HG03175 (cell line): ENCODE results near the gene ITGB8.
"Not testable (repeated sequence)": the region's sequence is repeated elsewhere in the genome, so short reads cannot be mapped to it uniquely, and the experiment has no call there.

ENCODE experiments used
- ATAC-seq: cut with Tn5 transposase; IDR thresholded peaks from one replicate; pipeline ENCODE4 v1.9.1; 2021; ENCODE audit warnings: mild to moderate bottlenecking, moderate library complexity; ENCODE audit not compliant: unreplicated experiment

The ITGB8 gene

GRCh38 chr7:20330239-20330927, at the start of gene ITGB8:
ITGB8 (plus strand) TSS chr7:20330900; CDS start chr7:20331807, 907 bp downstream.
- peak; percentile 61 for ATAC-seq

- ATAC-seq = no peak
These were observed 47.7 kb upstream of the ITGB8 start for GRCh38 chr7:20282959-20283358.

GRCh38 chr7:20283385-20283784, 47.3 kb upstream of the ITGB8 start:
- ATAC-seq = no peak

GRCh38 chr7:20284003-20284770, 46.5 kb upstream of the ITGB8 start:
- no peak for ATAC-seq

DNA sequence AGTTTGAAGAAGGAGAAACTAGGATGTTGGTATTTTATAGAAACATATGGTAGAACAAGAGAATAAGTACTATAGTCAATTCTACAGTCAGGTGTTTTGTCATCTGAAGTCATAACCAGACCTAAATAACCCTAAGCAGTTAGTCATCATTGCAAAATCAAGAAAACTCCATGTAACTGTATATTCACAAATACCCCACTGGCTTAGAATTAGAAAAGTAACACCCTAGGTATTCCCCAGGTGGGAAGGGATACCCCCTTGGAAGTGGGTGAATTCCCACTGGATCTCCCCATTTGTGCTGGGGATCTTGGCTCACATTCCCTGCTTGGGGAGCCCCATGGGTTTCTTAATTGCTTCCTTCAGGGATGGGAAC, 45.9 kb upstream of the ITGB8 start:
- ATAC-seq = no peak

DNA sequence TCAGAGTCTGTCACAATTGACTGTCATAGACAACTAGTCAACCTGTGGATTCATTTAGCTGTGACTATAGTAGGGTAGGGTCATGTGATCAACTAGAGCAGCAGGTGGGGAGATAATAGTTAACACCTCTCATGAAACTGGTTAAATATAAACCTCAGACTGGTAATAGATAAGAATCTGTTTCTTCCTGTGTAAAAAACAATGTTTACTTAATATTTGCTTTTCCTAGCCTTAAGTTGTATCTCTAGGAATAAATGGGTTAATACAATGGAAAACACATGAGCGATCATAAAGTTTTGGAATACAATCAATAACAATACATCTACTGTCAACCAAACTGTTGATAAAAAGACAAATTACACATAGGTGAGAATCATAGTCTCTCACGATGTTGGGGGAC, 43.4 kb upstream of the ITGB8 start:
- ATAC-seq = peak; percentile 81

GRCh38 chr7:20288036-20288435, 42.7 kb upstream of the ITGB8 start:
- ATAC-seq = no peak

- ATAC-seq = no peak
These were observed 40.1 kb upstream of the ITGB8 start for GRCh38 chr7:20290505-20291111.

DNA sequence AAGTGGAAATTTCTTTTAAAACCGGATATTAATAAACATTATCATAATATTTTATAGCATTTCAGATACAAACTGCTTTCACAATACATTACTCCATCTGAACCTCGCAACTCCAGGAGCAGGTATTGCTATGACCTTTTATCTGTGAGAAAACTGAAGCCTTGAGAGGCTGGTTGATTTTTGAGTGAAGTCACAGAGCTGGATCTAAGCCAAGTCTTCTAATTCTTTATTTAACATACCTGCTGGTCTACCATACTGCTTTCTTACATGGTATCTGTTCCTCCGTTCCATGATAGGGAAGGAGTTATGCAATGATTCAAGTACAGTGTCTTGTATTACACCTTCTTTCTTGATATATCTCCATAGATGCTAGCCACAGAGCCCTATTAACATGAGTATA, 37.4 kb upstream of the ITGB8 start:
- no peak for ATAC-seq

DNA sequence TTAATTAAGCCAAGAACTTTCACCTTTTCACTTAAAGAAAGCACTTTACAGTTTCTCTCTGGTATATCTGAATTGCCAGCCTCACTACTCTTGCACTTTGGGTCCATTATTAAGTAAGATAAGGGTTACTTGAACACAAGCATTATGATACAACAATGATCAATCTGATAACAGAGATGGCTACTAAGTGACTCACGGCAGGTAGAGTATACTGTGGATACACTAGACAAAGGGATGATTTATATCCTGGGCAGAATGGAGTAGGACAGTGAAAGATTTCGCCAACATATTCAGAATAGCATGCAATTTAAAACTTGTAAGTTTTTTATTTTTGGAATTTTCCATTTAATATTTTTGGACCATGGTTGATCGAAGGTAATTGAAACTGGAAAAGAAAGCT, 34.3 kb upstream of the ITGB8 start:
- ATAC-seq = no peak

DNA sequence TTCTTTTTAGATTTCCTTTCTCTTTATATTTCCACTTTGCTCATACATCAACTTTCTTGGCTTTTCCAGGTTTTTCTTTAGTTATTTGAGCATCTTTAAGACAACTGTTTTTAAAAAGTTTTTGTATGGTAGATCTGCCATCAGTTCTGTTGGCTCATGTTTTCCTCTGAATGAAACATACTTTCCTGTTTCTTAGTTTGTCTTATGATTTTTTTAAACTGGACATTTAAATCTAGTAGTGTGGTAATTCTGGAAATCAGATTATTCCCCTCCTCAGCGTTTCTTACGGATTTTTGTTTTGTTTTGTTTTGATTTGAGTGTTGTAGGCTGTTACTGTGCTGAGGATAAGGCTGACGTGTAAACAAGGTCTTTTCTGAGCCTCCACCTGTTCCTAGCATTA, 33.8 kb upstream of the ITGB8 start:
- ATAC-seq = no peak

GRCh38 chr7:20298486-20298901, 32.2 kb upstream of the ITGB8 start:
- ATAC-seq = no peak

GRCh38 chr7:20299145-20299544, 31.6 kb upstream of the ITGB8 start:
- no peak for ATAC-seq

DNA sequence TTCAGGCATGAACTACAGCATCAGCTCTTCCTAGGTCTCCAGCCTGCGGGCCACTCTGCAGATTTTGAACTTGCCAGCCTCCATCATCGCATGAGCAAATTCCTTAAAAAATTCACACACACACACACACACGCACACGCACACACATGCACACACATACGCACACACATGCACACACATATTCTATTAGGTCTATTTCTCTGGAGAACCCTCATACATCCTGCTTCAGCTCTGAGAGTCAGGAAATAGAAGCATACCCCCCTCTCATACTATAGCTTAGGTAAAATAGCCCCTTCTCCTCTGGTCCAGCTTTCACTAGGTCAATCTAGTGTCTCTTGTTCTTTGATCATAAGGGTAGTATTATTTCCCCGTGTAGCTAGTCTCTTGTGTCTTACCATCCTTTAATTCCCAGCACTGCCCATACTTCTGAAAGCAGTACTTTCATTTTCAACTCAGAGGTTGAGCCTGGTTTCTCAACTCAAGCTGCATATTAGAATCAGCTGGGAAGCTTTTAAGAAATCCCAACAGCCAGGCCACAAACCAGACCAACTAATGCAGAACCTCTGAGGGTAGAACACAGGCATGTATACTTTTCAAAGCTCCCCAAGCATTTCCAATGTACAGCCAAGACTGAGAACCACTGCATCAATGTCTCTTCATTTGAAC, 30.9 kb upstream of the ITGB8 start:
- ATAC-seq = peak; percentile 63

DNA sequence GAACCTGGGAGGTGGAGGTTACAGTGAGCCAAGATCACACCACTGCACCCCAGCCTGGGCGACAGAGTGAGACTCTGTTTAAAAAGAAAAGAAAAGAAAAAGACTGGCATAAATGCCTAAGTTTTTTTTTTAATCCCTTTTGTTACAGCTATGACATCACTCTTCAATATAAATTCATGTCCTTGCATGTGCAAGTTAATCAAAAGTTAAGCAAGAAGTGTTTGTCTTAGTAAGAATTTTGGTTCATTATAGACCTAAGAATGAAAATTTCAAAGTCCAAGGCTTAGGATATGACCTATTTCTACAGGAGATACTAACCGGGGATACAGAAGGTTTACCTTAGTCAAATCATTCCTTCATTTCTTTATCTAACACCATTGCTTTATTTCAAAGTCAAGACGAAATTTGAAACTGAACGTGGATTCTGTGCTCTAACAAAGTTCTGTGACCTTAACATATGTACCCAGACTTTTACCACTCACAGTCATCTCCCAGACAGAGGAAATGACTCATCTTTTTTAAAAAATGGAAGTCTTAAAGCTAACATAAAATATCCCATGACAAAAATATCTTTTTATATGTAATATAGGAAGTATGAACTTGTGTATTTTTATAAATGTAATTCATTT, 29.3 kb upstream of the ITGB8 start:
- no peak for ATAC-seq

DNA sequence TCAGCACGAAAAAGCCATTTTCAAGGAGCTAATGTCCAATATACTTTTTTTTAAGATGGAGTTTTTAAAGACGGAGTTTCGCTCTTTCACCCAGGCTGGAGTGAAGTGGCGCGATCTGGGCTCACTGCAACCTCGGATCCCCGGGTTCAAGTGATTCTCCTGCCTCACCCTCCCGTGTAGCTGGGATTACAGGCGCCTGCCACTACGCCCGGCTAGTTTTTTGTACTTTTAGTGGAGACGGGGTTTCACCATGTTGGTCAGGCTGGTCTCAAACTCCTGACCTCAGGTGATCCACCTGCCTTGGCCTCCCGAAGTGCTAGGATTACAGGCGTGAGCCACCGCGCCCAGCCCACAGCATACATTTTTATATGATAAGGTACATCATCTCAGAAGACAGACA, 28.4 kb upstream of the ITGB8 start:
- ATAC-seq = not testable (repeated sequence)

- ATAC-seq = no peak
These were observed 27.8 kb upstream of the ITGB8 start for GRCh38 chr7:20302891-20303290.

DNA sequence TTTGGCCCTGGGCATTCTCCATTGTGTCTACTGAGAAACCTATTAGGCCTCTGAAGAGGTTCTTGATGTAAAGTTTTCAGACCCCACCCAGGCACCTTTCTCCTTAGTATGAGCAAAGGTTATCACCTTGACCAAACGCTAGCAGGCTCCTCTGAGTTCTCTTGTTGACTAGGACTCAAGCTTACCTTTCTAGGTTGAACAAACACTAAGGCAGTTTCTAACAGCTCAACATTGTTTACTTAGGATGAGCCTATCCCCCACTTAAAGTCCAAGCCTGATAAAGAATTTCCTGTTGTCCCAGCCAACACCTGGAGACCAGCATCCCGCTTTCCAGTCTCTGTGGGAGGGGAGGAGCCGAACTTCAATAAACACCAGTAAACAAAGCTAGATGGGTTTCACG, 26.3 kb upstream of the ITGB8 start:
- ATAC-seq = no peak

DNA sequence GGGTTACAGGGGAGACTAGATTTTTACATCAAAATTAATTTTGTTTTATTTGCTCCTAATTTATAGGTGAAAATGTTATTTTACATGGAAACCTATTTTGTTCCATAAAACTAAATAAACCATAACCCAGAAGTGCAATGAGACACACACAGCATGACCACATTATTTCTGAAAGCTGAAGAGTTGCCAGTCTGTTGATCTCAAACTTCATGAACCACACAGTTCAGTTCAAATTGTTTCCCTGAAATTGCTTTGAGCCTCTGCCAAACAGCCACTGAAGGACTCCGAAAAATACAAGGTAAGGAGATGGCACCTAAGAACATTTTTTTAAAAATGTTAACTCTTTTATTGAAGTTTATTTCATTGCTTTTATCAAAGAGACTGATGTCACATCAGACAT, 25.0 kb upstream of the ITGB8 start:
- no peak for ATAC-seq

DNA sequence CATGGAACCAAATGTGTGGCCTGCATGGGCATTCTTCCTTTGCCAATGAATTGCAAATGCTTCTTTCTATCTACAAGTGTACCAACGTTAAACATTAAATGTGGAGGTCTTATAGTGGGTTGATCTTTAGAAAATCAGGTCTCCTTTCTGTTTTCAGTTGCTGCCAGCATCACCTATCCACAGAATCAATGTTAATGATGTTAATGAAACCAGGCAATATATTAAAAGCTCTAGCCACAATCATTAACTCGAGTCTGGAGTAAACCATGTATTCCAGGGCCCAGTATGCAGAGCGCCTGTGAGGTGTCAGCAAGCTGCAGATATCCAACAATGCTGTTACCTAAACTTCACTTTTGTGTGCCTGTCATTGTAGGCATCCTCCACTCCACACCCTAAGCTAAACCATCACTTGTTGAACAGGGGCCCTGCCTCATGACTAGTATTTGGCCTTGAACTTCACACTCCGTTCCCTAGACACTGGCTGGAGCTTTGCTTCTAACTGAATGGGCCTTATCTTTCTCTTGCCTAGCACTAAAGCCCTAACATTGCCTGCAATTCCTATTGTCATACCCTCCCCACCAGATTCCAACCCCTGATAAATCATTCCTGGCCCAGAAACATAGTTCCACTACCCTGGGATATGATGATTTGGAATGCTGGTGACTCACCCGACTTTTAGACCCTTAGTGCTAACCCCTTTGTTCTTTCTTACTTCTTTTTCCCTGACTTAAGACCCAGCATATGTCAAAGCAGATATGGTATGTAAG, 24.3 kb upstream of the ITGB8 start:
- ATAC-seq = no peak
